ENCODE data around the gene SKIC3.

The SKIC3 gene

DNA sequence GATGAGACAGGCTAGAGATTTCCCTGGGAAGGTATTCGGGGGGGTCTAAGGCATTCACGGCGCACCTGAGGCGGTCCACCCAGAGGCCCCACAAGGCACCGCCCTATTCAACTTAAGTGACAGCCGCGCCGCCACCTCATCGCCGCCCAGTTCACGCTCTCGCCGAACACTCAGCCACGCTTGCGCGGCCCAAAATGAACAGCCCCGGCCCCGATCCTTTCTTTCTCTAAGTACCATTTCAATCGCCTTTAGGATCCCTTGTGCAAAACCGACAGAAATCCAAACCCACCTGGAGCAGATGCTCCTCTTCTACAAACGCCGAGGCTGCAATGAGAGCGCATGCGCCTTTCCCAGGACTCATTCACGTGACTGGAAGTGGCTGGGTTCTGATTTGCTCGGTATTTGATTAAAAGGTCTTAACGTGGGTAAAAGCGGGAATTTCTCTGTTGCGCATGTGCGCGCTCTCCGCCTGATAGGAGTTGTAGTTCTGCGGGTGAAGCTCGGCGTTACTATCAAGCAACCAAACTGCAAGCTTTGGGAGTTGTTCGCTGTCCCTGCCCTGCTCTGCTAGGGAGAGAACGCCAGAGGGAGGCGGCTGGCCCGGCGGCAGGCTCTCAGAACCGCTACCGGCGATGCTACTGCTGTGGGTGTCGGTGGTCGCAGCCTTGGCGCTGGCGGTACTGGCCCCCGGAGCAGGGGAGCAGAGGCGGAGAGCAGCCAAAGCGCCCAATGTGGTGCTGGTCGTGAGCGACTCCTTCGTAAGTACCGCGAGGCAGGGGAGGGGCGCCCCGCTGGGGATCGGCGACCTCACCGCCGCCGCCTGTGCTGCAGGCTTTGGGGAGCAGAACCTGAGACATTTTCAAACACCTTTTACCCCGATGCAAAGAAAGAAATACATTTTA is at the start of gene SKIC3, which contains the start of gene ARSK:
Gene SKIC3 (minus strand): TSS at position 331 of the 902 bp plus-strand sequence. CDS start 7,827 bp downstream, outside the sequence.
Gene ARSK (plus strand): TSS at position 455 of the 902 bp plus-strand sequence. CDS start 178 bp downstream, at position 633.
- peak; percentile 88 for DNase-seq

- no peak for DNase-seq
Measured at GRCh38 chr5:95600557-95600956, 45.8 kb upstream of the SKIC3 start.

GRCh38 chr5:95599252-95599651 is 44.5 kb upstream of the SKIC3 start:
- DNase-seq = no peak

DNA sequence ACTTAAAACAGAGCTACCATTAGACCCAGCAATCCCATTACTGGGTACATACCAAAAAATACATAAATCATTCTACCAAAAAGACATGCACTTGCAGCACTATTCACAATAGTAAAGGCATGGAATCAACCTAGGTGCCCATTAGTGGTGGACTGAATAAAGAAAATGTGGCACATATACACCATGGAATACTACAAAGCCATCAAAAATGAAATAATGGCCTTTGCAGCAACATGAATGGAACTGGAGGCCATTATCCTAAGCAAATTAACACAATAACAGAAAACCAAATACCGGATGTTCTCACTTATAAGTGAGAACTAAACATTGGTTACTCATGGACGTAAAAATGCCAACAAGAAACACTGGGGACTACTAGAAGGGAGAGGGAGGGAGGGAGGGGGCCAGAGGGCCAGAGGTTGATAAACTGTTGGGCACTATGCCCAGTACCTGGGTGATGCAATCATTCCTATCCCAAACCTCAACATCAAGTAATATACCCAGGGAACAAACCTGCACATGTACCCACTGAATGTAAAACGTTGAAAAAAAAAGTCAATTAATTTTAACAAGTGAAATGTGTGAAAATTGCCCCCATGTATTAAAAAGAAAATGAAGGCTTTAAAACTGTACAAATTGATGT is 40.6 kb upstream of the SKIC3 start:
- DNase-seq = no peak

DNA sequence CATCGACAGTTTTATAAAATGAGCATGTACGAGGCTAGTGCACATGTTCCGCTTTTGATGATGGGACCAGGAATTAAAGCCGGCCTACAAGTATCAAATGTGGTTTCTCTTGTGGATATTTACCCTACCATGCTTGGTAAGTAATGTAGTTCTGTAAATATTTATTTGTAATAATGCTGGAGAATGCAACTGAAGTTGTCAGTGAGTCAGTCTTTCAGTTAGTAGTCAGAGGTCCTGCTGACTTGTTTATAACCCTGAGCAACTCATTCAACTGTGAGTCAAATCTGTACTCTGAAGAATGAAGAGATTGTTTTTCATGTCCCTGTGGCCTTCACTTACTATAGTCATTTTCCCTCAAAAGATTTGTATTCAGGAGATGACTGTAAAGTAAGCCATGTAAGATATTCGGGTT is 36.7 kb upstream of the SKIC3 start:
- no peak for DNase-seq

GRCh38 chr5:95590880-95591279 is 36.1 kb upstream of the SKIC3 start:
- DNase-seq = no peak

GRCh38 chr5:95583992-95584391 is 29.2 kb upstream of the SKIC3 start:
- no peak for DNase-seq

- DNase-seq = no peak
Measured at GRCh38 chr5:95581576-95581975, 26.8 kb upstream of the SKIC3 start.

GRCh38 chr5:95572016-95572415 is 17.2 kb upstream of the SKIC3 start:
- no peak for DNase-seq

GRCh38 chr5:95565280-95565920 is 10.6 kb upstream of the SKIC3 start:
- no peak for DNase-seq

DNA sequence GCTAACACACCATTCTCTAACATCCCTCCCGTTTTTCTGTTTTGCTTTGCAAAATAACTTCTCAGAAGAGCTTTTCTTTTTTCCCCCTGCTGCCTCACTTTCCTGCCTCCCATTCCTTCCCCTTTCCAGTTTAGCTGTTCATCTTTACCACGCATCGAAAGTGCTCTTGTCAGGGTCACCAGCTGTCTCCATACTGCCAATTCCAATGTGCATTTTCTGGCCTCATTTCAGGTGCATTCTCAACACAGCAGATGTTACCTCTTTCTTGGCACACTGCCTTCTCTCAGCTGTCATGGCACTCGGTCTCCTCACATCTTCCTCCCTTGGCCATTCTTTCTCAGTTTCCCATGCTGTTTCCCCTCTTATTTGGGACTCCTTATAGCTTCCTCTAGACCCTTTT is 9.7 kb upstream of the SKIC3 start:
- DNase-seq = no peak

DNA sequence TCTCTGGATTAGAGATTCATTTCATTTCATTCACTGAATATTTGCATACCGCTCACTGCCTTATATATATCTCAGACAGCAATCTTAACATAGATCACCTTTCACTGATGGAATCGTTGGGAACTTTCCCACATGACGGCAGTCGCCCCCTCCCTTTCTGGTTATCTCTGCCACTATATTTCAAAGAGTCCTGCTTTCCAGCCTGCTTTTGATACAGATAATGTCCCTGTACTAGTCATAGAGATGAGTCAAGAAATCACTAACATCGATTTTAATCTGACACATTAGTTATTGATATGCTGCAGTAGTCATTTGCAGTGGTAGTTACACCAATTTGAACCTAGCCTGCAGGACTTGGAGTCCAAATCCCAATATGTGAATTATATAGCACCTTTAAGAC is 8.6 kb upstream of the SKIC3 start:
- DNase-seq = no peak

DNA sequence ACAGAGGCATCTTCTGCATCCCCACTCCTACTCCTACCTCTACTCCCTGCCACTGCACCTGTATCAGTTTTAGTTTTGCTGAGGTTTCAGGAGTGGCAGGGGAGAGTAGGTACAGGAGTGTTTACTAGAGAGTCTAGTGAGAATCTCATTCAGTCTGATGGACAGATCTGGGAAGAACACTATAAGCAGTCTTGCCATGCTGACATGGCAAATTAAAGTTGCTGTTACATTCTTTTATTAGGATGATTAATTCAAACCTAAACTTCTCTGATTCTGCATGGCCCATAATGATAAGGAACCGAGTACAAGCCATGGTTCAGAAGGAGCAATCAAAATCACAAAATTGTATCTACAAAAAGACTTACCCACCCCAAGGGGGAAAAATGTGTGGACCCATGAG is 7.5 kb upstream of the SKIC3 start:
- DNase-seq = no peak

GRCh38 chr5:95557841-95558240 is 3.1 kb upstream of the SKIC3 start:
- no peak for DNase-seq

GRCh38 chr5:95555553-95555952 is 776 bp upstream of the SKIC3 start:
- no peak for DNase-seq

- DNase-seq = no peak
Measured at GRCh38 chr5:95554331-95554646, 488 bp downstream of the SKIC3 start.

- DNase-seq = no peak
Measured at GRCh38 chr5:95549030-95549429, 5.7 kb downstream of the SKIC3 start.

- no peak for DNase-seq
Measured at GRCh38 chr5:95543017-95543705, 11.6 kb downstream of the SKIC3 start.

GRCh38 chr5:95537501-95537900 is 17.3 kb downstream of the SKIC3 start:
- no peak for DNase-seq

DNA sequence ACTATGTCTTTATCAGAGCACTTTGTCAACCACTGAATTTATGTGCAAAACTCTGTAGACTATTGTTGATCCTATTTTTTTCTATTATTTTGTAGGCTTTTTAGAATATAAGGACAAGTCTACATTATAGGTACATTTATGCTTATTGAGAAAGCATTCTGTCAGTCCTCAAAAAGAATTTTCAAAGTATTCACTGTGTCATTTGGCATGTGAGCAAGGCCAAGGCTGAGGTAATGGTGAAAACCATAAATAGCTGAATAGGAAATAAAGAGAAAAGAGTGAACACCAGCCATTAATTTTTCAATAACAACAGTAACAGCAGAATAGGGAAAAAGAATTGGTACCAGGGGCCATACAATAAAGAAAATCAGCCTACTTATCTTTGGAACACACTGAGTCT is 21.0 kb downstream of the SKIC3 start:
- no peak for DNase-seq

DNA sequence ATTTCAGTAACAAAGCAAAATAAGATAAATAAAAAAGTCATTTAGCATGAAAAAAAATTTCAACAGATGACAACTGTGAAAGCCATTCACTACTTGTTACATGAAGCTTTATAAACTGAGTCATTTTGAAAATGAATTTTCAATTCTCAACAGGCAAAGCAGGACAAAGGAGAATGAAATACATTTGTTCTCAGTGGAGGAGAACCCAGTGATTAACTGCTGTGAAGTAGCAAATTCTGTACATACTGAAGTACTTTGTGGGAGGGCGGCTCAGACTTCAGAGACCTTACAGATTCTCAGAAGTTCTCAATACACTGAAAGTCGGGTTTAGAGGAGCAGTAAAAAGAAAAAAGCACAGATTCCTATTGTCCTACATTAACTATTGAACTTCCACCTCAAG is 21.7 kb downstream of the SKIC3 start:
- DNase-seq = no peak

- no peak for DNase-seq
Measured at GRCh38 chr5:95532415-95532814, 22.4 kb downstream of the SKIC3 start.

GRCh38 chr5:95531491-95531890 is 23.3 kb downstream of the SKIC3 start:
- no peak for DNase-seq

All from activated CD4-positive, alpha-beta T cell treated with anti-CD3 and anti-CD28 coated beads, Interleukin-2, amount 50 U/mL, for 1 hour (primary cell).